Colonic mucosa (tissue), 4 donors: Measurements from ENCODE around the gene TMEM140. TPM values are rescaled to one million over a fixed set of nuclear protein-coding genes. Genes with fewer than 3 reads are reported as not detected.

ENCODE experiments used
- DNase-seq: peaks from one replicate; pipeline ENCODE4 v3.0.0-alpha.2; 2020
- H3K27ac ChIP-seq: fragments of 200-600 bp; one replicate; pipeline ENCODE4 v1.8.0; 2021
- H3K27me3 ChIP-seq: fragments of 200-600 bp; one replicate; pipeline ENCODE4 v1.8.0; 2021
- H3K36me3 ChIP-seq: fragments of 200-600 bp; one replicate; pipeline ENCODE4 v1.8.0; 2021
- H3K4me1 ChIP-seq: fragments of 200-600 bp; one replicate; pipeline ENCODE4 v1.8.0; 2021; ENCODE audit warnings: mild to moderate bottlenecking
- H3K4me3 ChIP-seq: fragments of 200-600 bp; one replicate; pipeline ENCODE4 v1.8.0; 2021
- H3K9ac ChIP-seq, 2 donors: one replicate each; pipeline ENCODE4 v1.7.0; 2013; ENCODE audit warnings: control low read depth in 2 of 2, low read depth in 2 of 2, low read length in 2 of 2
- H3K9me3 ChIP-seq: fragments of 200-600 bp; one replicate; pipeline ENCODE4 v1.8.0; 2021
- intact Hi-C: fragments of 100-400 bp; cut with DNase I; formaldehyde crosslinking; loops from one replicate; pipeline ENCODE4 v1.14.1; 2022
- total RNA-seq, 2 donors: library from RNA; stranded (reverse); fragmentation: NEBNext Ultra II Directional in 1 of 2; extraction: Animal tissue kit (Norgen Biotek cat#: 25700) in 1 of 2; gene quantifications; one replicate each; pipeline ENCODE4 v1.2.1, GENCODE V29; 2021
- TF ChIP-seq, protein P1 (sequence below): fragments of 200-600 bp; IDR thresholded peaks from one replicate; pipeline ENCODE4 v1.8.0; 2022; ENCODE audit warnings: antibody characterized with exemption, mild to moderate bottlenecking
- donor health status: healthy.
- donor health status: DM: no; HTN: no; CAD: no.
- donor health status: DM: no; HTN: no; CAD: no.

The TMEM140 gene
- total RNA-seq, 2 donors from 2014 or later, result 3.8 to 11.9 TPM

DNA sequence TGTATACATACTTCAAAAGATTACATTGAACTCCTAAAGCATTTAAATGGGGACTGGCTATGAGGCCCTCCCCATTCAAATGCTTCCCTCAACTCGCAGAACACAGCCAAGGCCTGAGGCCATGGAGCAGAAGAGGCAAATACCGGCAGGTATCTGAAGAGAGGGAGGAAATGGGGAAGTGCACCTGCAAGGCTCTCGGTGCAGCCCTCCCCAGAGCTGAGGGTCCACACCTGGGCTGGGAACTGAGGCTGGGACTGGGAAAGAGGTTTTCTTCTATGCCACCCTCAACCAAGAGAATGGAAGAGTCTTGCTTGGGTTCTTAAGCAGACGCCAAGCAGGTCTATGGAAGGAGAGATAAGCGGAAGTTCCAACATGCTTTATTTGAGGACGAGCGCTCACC lies 35.6 kb downstream of the TMEM140 start:
- intact Hi-C loops, result no loop called here
- no peak for DNase-seq
- Histone ChIP-seq H3K27ac (no peak overlapping the region), H3K4me3 (no peak overlapping the region), H3K4me1 (no peaks in the 10 kb centered on the region), H3K36me3 (no peaks in the 10 kb centered on the region), H3K27me3 (no peaks in the 10 kb centered on the region), H3K9ac (no peak overlapping the region), H3K9me3 (no peaks in the 10 kb centered on the region)
- TF ChIP-seq, protein P1, sequence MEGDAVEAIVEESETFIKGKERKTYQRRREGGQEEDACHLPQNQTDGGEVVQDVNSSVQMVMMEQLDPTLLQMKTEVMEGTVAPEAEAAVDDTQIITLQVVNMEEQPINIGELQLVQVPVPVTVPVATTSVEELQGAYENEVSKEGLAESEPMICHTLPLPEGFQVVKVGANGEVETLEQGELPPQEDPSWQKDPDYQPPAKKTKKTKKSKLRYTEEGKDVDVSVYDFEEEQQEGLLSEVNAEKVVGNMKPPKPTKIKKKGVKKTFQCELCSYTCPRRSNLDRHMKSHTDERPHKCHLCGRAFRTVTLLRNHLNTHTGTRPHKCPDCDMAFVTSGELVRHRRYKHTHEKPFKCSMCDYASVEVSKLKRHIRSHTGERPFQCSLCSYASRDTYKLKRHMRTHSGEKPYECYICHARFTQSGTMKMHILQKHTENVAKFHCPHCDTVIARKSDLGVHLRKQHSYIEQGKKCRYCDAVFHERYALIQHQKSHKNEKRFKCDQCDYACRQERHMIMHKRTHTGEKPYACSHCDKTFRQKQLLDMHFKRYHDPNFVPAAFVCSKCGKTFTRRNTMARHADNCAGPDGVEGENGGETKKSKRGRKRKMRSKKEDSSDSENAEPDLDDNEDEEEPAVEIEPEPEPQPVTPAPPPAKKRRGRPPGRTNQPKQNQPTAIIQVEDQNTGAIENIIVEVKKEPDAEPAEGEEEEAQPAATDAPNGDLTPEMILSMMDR, result no peak

DNA sequence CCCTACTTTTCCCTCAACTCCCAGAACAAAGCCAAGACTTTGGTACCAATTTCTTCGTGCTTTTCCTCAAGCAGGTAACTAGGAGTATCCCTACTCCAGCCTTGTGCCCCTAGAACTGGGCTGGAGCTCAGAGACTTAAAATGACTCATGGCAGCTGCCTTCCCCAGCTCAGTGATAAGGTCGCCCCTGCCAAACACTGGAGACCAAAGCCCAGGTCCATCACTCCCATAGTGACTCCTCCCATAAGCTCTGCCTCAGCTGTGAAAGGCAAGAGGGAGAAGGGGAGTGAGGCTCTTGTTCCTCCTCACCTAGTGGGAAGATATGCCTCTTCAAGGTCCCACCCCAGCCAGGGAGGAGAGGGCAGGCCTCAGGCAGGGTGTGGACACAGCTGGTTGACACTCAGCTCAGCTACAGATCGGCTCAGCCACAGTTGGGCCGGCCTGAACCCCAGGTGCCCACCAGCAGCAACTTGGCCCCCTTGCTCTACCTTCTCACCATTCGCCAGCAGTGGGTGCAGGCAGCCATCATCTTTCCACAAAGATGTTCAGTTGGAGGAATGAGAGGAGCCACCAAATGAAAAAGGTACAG lies 36.5 kb downstream of the TMEM140 start:
- Histone ChIP-seq H3K27me3 (no peaks in the 10 kb centered on the region), H3K9me3 (no peaks in the 10 kb centered on the region), H3K9ac (no peak overlapping the region), H3K36me3 (no peaks in the 10 kb centered on the region), H3K27ac (no peak overlapping the region), H3K4me3 (no peak overlapping the region), H3K4me1 (no peaks in the 10 kb centered on the region)
- intact Hi-C loops, result no loop called here
- no peak for DNase-seq
- TF ChIP-seq, protein P1, result no peak

DNA sequence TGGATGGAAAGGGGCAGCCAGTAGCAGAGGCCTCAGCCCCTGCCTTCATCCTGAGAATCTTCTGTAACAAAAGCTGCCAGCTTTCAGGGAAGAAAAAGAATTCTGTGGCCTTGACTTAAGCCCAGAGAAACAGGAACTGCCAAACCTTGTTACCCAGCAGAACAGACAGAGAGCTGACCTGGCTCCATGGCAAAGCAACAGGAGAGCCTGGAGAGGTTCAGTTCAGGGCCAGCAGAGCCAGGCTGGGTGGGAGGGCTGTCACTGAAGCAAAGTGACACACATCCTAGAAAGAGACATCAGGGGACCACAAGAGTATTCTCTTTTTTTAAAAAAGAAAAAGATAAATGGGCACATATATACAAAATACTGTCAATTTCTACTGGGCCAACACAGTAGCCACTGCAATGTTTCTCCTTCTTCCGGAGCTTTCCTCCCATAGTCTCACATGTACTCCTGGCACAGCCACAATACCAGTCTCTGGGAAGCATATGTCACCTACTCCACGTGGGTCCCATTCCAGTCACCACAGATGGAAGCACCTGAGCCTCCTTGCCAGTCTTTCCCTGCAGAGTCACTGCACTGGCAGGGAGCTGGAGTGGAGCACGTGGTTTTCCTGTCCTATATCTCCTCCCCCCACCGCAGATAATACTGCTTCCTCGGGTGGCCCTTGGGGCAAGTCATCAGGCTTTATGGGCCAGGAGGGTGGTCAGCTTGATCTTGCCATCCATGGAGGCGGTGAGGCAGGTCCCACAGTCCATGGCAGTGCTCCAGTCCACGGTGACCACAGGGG lies 37.8 kb downstream of the TMEM140 start:
- Histone ChIP-seq H3K9me3 (no peaks in the 10 kb centered on the region), H3K27me3 (no peaks in the 10 kb centered on the region), H3K36me3 (no peaks in the 10 kb centered on the region), H3K9ac (no peak overlapping the region), H3K4me1 (no peaks in the 10 kb centered on the region), H3K4me3 (no peak overlapping the region), H3K27ac (no peak overlapping the region)
- DNase-seq, result no peak
- TF ChIP-seq, protein P1, result no peak
- intact Hi-C loops, result no loop called here

DNA sequence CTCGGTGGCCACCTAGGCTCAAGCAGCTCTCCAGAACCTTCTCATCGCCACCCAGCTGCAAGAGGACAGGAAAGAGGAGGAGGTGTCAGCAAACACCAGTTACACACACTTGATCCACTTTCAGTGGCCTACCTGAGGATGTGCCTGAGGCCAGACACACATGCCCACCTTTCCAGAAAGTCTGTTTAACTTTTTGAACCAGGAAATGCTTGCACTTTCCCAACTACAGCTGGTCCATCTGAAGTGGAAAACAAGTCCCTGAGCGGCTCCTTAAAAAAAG lies 38.3 kb downstream of the TMEM140 start:
- TF ChIP-seq, protein P1, result no peak
- H3K27ac ChIP-seq, result no peak overlapping the region
- H3K4me1 ChIP-seq, result no peaks in the 10 kb centered on the region
- intact Hi-C loops, result no loop called here
- no peak for DNase-seq
- no peaks in the 10 kb centered on the region for H3K9me3 ChIP-seq
- H3K4me3 ChIP-seq, result no peak overlapping the region
- no peaks in the 10 kb centered on the region for H3K27me3 ChIP-seq
- no peak overlapping the region for H3K9ac ChIP-seq
- H3K36me3 ChIP-seq, result no peaks in the 10 kb centered on the region

GRCh38 chr7:135186841-135187253 lies 39.0 kb downstream of the TMEM140 start:
- Histone ChIP-seq H3K9me3 (no peaks in the 10 kb centered on the region), H3K36me3 (no peaks in the 10 kb centered on the region), H3K4me1 (no peaks in the 10 kb centered on the region), H3K27ac (no peak overlapping the region), H3K9ac (no peak overlapping the region), H3K27me3 (no peaks in the 10 kb centered on the region), H3K4me3 (no peak overlapping the region)
- intact Hi-C loops, result no loop called here
- DNase-seq, result no peak
- TF ChIP-seq, protein P1, result no peak
